Right lobe of liver (tissue), 6 donors: Measurements from ENCODE around the gene CARMIL1. TPM values are rescaled to one million over a fixed set of nuclear protein-coding genes. Genes with fewer than 3 reads are reported as not detected.
A peak's percentile ranks its signal among the peaks of the same experiment; 100 is the strongest.

ENCODE experiments used
- ATAC-seq, 4 donors: fragments of 200-7000 bp; cut with Tn5 transposase; one replicate each; pipeline ENCODE4 v1.9.1; 2020; ENCODE audit warnings: mild to moderate bottlenecking in 4 of 4, moderate library complexity in 4 of 4
- DNase-seq, 3 donors: peaks; one replicate each; pipeline ENCODE4 v3.0.0-alpha.2; 2020
- H3K27ac ChIP-seq, 3 donors: fragments of 200-600 bp; one replicate each; pipeline ENCODE4 v1.8.0; 2022
- H3K27me3 ChIP-seq, 2 donors: fragments of 200-600 bp; one replicate each; pipeline ENCODE4 v1.8.0; 2022
- H3K36me3 ChIP-seq, 4 donors: fragments of 200-600 bp; sonication (generic) in 1 of 4; one replicate each; pipeline versions ENCODE4 v1.5.1 to v1.8.0; 2017 to 2022; ENCODE audit warnings: control low read depth in 1 of 4
- H3K4me1 ChIP-seq, 4 donors: fragments of 200-600 bp; sonication (generic) in 1 of 4; one replicate each; pipeline versions ENCODE4 v1.5.1 to v1.8.0; 2017 to 2022; ENCODE audit warnings: control low read depth in 1 of 4
- H3K4me3 ChIP-seq, 3 donors: fragments of 200-600 bp; one replicate each; pipeline ENCODE4 v1.8.0; 2022
- H3K9me3 ChIP-seq, 4 donors: fragments of 200-600 bp; sonication (generic) in 1 of 4; one replicate each; pipeline versions ENCODE4 v1.5.1 to v1.8.0; 2017 to 2022; ENCODE audit warnings: control low read depth in 1 of 4
- CTCF ChIP-seq, 4 donors: fragments of 200-600 bp in 3 of 4; fragments of 450-650 bp in 1 of 4; IDR thresholded peaks; one replicate each; pipeline versions ENCODE4 v1.5.1 to v1.8.0; 2016 to 2022; ENCODE audit warnings: antibody characterized with exemption in 4 of 4, mild to moderate bottlenecking in 2 of 4
- POLR2A ChIP-seq: fragments of 450-650 bp; IDR thresholded peaks from one replicate; pipeline ENCODE4 v1.6.1; 2017; ENCODE audit warnings: antibody characterized with exemption, mild to moderate bottlenecking
- WGBS: methylation state at CpG from one replicate; pipeline ENCODE4 v1.1.6; 2018; ENCODE audit warnings: low coverage, low lambda C conversion rate; ENCODE audit not compliant: insufficient coverage; ENCODE audit errors: missing lambda C conversion rate; 5-methylcytosine and 5-hydroxymethylcytosine counted together
- intact Hi-C, 2 donors: fragments of 100-400 bp; cut with DNase I; formaldehyde crosslinking; loops; one replicate each; pipeline versions ENCODE4 v1.11.2 to v1.14.1; 2022
- total RNA-seq, 6 experiments: library from RNA; depleted of rRNA in 2 of 6; stranded (reverse); fragments of >200 nt in 2 of 6; fragmentation: NEBNext Ultra II Directional in 3 of 6; extraction: Animal tissue kit (Norgen Biotek cat#: 25700) in 3 of 6; gene quantifications; one replicate each; pipeline versions ENCODE4 v1.1.0 to v1.2.4, GENCODE V29; 2016 to 2023
- donor health status: DM: no; HTN: yes; CAD: no.
- donor health status: DM: no; HTN: no; CAD: no.
- donor health status: DM: no; HTN: no; CAD: no.
- donor health status: DM: no; HTN: yes; CAD: no.
- donor health status: DM: no; HTN: yes; CAD: no.

CARMIL1 gene
- total RNA-seq, 6 experiments from 2014 or later = 3.3 to 8.6 (median 4.6) TPM

- ATAC-seq = no peak
- no peaks in the 10 kb centered on the region for H3K27me3 ChIP-seq
- no peak for DNase-seq
- H3K27ac ChIP-seq = no peak overlapping the region
- H3K4me3 ChIP-seq = no peak overlapping the region
- WGBS = no CpG with 5 or more reads among the region's 2 CpGs
- H3K36me3 ChIP-seq = no peaks in the 10 kb centered on the region
- H3K4me1 ChIP-seq = no peaks in the 10 kb centered on the region
- TF ChIP-seq CTCF (IDR thresholded peaks at IDR 0.05) (no peak), POLR2A (no peak)
- intact Hi-C loops = no loop called here
- H3K9me3 ChIP-seq = no peaks in the 10 kb centered on the region
These were observed 276.0 kb downstream of the CARMIL1 start for GRCh38 chr6:25555188-25555587.

GRCh38 chr6:25556516-25556915, 277.3 kb downstream of the CARMIL1 start:
- 22% methylated on average over 10 of the region's 10 CpGs for WGBS
- intact Hi-C loops = no loop called here
- Histone ChIP-seq H3K27me3 (no peaks in the 10 kb centered on the region), H3K27ac (no peak overlapping the region), H3K36me3 (no peaks in the 10 kb centered on the region), H3K9me3 (no peaks in the 10 kb centered on the region), H3K4me3 (no peak overlapping the region), H3K4me1 (no peaks in the 10 kb centered on the region)
- peak; percentile 81 to 88 (median 84) for ATAC-seq
- peak; percentile 72 to 77 (median 74) for DNase-seq
- TF ChIP-seq CTCF (IDR thresholded peaks at IDR 0.05) = peak; percentile 62 to 89 (median 82)
- TF ChIP-seq POLR2A = no peak

GRCh38 chr6:25558155-25558817, 279.1 kb downstream of the CARMIL1 start:
- 62% methylated on average over 3 of the region's 3 CpGs for WGBS
- TF ChIP-seq CTCF (IDR thresholded peaks at IDR 0.05) = no peak
- Histone ChIP-seq H3K36me3 (no peaks in the 10 kb centered on the region), H3K4me3 (no peak overlapping the region), H3K27me3 (no peaks in the 10 kb centered on the region), H3K4me1 (no peaks in the 10 kb centered on the region), H3K27ac (no peak overlapping the region), H3K9me3 (no peaks in the 10 kb centered on the region)
- intact Hi-C loops = no loop called here
- DNase-seq = no peak
- no peak for ATAC-seq

GRCh38 chr6:25560865-25561264, 281.7 kb downstream of the CARMIL1 start:
- TF ChIP-seq CTCF (IDR thresholded peaks at IDR 0.05) = no peak
- no peak for TF ChIP-seq POLR2A
- ATAC-seq (no peak), DNase-seq (no peak)
- H3K9me3 ChIP-seq = no peaks in the 10 kb centered on the region
- WGBS = 67% methylated on average over 2 of the region's 2 CpGs
- H3K36me3 ChIP-seq = no peaks in the 10 kb centered on the region
- H3K27ac ChIP-seq = no peak overlapping the region
- H3K4me1 ChIP-seq = no peaks in the 10 kb centered on the region
- no peak overlapping the region for H3K4me3 ChIP-seq
- intact Hi-C loops = no loop called here
- H3K27me3 ChIP-seq = no peaks in the 10 kb centered on the region

- H3K9me3 ChIP-seq = no peaks in the 10 kb centered on the region
- TF ChIP-seq POLR2A (no peak), CTCF (IDR thresholded peaks at IDR 0.05) (no peak)
- H3K4me3 ChIP-seq = no peak overlapping the region
- H3K4me1 ChIP-seq = no peaks in the 10 kb centered on the region
- no peaks in the 10 kb centered on the region for H3K27me3 ChIP-seq
- H3K27ac ChIP-seq = no peak overlapping the region
- ATAC-seq (no peak), DNase-seq (no peak)
- intact Hi-C loops = no loop called here
- H3K36me3 ChIP-seq = no peaks in the 10 kb centered on the region
These were observed 285.8 kb downstream of the CARMIL1 start for GRCh38 chr6:25564943-25565342.
